ENCODE results near the gene FKBP1A.

GRCh38 chr20:1322511-1323245 is 70.2 kb downstream of the FKBP1A start:
- TF ChIP-seq CEBPB (IDR thresholded peaks at IDR 0.05) (no peak), TAF1 (IDR thresholded peaks at IDR 0.05; ENCODE audit: low read depth) (no peak), MAX (IDR thresholded peaks at IDR 0.05) (no peak), FOXM1 (IDR thresholded peaks at IDR 0.05; ENCODE audit: borderline replicate concordance, low read depth) (no peak), EP300 (IDR thresholded peaks at IDR 0.05; ENCODE audit: borderline replicate concordance) (no peak), CREB1 (IDR thresholded peaks at IDR 0.05; ENCODE audit: low read depth) (no peak), NFIC (IDR thresholded peaks at IDR 0.05) (no peak), REST (IDR thresholded peaks at IDR 0.05; ENCODE audit: low read depth) (no peak), EGR1 (IDR thresholded peaks at IDR 0.05) (no peak), RAD21 (IDR thresholded peaks at IDR 0.05; ENCODE audit: low read depth) (no peak)

Data from Ishikawa (cell line).